Astrocyte of the spinal cord (primary cell): Measurements from ENCODE around the gene RGS10.

Experiments used
- DNase-seq: peaks from one replicate; pipeline ENCODE4 v3.0.0; 2011; ENCODE audit warnings: low read depth, low spot score
- H3K4me3 ChIP-seq: 2 replicates; pipeline ENCODE4 v1.5.1; 2011; ENCODE audit warnings: low read depth, mild to moderate bottlenecking, low read length, moderate library complexity
- in situ Hi-C: cut with HindIII; loops from 2 replicates; pipeline ENCODE4 v1.10.0; 2017; ENCODE audit warnings: low sequenced_read_pairs
- TF ChIP-seq, protein P1 (sequence below): IDR thresholded peaks from 2 replicates; pipeline ENCODE4 v1.5.1; 2012; ENCODE audit warnings: low read depth, mild to moderate bottlenecking, low read length, inconsistent platforms

RGS10 gene

DNA sequence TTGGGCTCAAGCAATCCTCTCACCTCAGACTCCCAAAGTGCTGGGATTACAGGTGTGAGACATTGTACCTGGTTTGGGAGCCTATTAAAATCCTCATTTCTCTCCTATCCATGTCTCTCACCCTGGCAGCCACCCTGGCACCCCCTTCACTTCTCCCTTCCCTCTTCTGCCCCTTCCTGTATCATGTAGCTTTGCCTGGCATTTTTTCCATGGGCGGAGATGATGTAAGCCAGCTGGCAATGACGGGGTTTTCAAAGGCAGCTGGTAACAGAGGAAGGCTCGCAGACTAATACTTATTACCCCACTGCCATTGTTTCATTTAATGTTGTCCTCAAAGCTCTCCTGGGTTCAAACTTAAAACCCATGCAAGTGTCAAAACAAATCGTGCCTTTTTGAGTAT lies 61.9 kb downstream of the RGS10 start:
- DNase-seq: no peak
- TF ChIP-seq, protein P1, sequence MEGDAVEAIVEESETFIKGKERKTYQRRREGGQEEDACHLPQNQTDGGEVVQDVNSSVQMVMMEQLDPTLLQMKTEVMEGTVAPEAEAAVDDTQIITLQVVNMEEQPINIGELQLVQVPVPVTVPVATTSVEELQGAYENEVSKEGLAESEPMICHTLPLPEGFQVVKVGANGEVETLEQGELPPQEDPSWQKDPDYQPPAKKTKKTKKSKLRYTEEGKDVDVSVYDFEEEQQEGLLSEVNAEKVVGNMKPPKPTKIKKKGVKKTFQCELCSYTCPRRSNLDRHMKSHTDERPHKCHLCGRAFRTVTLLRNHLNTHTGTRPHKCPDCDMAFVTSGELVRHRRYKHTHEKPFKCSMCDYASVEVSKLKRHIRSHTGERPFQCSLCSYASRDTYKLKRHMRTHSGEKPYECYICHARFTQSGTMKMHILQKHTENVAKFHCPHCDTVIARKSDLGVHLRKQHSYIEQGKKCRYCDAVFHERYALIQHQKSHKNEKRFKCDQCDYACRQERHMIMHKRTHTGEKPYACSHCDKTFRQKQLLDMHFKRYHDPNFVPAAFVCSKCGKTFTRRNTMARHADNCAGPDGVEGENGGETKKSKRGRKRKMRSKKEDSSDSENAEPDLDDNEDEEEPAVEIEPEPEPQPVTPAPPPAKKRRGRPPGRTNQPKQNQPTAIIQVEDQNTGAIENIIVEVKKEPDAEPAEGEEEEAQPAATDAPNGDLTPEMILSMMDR: no peak
- no peak overlapping the region for H3K4me3 ChIP-seq
- in situ Hi-C loops: no loop called here

DNA sequence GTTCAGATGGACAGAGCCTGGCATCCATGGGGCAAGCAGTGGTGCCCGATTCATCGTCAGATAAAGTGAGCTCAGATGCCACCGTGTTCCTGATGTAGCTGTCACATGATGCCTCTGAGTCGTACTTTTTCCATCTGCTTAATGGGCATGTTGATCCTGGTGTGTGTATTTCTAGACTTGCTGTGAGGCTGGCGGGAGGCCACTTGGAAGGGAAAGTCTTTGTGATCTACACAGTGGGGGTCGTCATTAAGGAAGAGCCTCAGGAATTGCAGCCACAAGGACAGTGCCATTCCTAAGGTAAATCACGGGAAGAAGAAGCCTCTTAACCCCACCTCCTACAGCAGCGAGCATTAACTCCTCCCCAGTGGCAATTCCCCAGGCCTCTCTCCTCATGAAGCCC lies 63.0 kb downstream of the RGS10 start:
- no peak for DNase-seq
- TF ChIP-seq, protein P1: no peak
- in situ Hi-C loops: no loop called here
- no peak overlapping the region for H3K4me3 ChIP-seq

DNA sequence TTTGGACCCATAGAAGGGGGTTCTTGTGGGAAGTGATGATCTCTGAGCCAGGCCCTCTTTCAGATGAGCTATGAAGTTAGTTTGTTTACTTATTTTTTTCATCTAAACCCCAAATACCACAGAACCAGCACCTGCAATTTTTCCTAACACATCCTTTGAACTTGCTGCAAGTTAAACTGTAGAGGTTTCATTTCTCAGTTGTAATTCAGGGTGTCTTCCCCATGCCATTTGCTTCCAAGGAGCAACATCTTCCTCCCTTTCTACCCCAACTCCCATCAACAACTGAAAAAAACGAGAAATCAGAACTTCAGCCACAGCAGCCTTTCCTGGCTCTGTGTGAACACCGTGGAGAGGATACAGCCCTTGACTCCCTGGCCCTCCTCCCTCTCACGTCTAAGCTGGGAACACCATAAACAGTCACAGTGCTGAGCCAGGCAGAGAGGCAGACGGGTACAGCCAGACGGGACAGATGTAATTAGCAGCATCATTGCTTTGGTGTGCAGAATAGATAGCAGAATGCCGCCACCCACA lies 63.6 kb downstream of the RGS10 start:
- no peak for DNase-seq
- TF ChIP-seq, protein P1: no peak
- no peak overlapping the region for H3K4me3 ChIP-seq
- in situ Hi-C loops: no loop called here

DNA sequence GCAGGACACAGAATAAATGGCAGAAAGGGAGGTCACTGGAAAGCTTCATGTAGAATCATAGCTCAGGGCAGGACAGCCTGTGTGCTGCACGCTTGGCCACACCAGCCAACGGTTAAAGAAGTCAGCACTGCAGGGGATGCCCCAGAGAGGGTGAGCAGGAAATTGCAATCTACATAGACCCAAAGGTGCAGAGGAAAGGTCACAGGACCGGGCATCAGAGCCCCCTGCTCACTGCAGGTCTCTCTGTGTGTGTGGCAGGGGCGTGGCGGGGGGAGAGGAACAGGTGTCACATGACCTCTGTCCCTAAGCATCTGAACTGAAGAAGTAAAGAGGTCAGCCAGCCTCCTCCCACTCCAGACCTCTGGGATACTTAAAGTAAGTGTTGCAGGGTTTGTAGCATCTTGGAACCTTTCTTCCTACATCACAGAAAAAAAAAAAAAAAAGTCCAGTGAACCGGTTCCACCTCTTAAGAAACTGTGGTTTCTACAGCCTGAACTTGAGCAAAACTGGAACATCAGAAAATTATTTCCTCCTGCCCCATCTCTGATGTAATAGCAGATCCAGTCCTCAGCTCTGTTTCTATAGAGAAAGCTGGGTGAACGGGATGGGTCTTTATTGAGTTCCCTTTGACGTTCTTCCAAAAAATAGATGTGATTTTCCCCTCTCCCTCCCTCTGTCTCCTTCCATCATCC lies 64.3 kb downstream of the RGS10 start:
- DNase-seq: no peak

DNA sequence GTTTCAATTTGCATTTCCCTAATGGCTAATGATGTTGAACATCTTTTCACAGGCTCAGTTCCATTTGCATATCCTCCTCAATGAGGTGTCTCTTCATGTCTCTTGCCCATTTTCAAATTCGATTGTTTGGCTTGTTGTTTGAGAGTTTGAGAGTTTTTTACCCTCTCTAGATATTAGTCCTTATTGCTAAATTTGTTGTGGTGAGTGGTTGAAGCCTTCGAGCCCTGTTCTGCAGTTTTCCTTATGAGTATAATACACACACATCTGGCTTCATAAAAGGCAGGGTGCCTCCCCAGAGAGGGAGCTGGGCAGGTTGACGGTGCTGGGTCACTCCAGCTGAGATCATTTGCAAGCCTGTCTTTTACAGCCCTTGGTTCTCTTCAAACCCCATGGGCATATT lies 65.1 kb downstream of the RGS10 start:
- in situ Hi-C loops: no loop called here
- no peak overlapping the region for H3K4me3 ChIP-seq
- no peak for DNase-seq
- TF ChIP-seq, protein P1: no peak

More for the DNA sequence above, 64.3 kb downstream of the RGS10 start:
- H3K4me3 ChIP-seq: no peak overlapping the region
- in situ Hi-C loops: no loop called here
- TF ChIP-seq, protein P1: no peak

DNA sequence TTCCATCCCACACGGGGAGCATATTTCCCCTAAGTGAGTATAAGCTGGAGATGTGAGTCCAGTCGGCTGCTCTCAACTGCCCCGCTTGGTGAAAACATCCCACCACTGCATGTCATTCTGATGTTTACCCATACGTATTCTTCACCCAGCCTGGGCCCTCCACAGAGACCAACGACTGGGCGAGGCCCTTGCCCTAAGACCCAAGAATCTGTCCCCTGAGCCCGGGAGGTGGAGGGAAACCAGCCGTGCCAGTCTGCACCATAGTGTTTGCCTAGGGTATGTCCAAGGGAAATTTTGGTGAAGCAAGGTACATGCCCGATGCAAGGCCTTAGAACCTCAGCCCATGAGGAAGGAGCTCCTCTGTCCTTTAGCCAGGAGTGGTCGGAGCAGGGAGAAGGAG lies 67.9 kb downstream of the RGS10 start:
- in situ Hi-C loops: no loop called here
- TF ChIP-seq, protein P1: no peak
- H3K4me3 ChIP-seq: no peak overlapping the region
- no peak for DNase-seq
